Loucy (cell line): ENCODE results near the gene SCT.

Experiments used
- H2AFZ ChIP-seq: fragments of 200-600 bp; sonication (generic); 2 replicates; pipeline ENCODE4 v1.6.0; 2016; ENCODE audit warnings: antibody characterized with exemption, mild to moderate bottlenecking, low read length, moderate library complexity
- H3F3A ChIP-seq: fragments of 200-600 bp; 2 replicates; pipeline ENCODE4 v1.6.0; 2016; ENCODE audit warnings: antibody characterized with exemption, low read depth, mild to moderate bottlenecking
- H3K27me3 ChIP-seq: fragments of 200-600 bp; sonication (generic); 2 replicates; pipeline ENCODE4 v1.6.1; 2014; ENCODE audit warnings: low read length, mild to moderate bottlenecking; ENCODE audit not compliant: insufficient read depth, poor library complexity, severe bottlenecking
- H3K36me3 ChIP-seq: fragments of 200-600 bp; sonication (generic); 2 replicates; pipeline ENCODE4 v1.6.1; 2016; ENCODE audit warnings: low read length; ENCODE audit not compliant: insufficient read depth
- H3K4me1 ChIP-seq: fragments of 200-600 bp; sonication (generic); 2 replicates; pipeline ENCODE4 v1.5.1; 2014; ENCODE audit warnings: low read length, mild to moderate bottlenecking; ENCODE audit not compliant: insufficient read depth, poor library complexity, severe bottlenecking
- H3K4me2 ChIP-seq: fragments of 200-600 bp; sonication (generic); 2 replicates; pipeline ENCODE4 v1.6.0; 2014; ENCODE audit warnings: antibody characterized with exemption, low read length, low read depth, mild to moderate bottlenecking; ENCODE audit not compliant: poor library complexity, severe bottlenecking
- H3K4me3 ChIP-seq: fragments of 200-600 bp; sonication (generic); 2 replicates; pipeline ENCODE4 v1.5.1; 2014; ENCODE audit warnings: low read length, mild to moderate bottlenecking, mixed read lengths; ENCODE audit not compliant: poor library complexity, severe bottlenecking
- H3K79me2 ChIP-seq: fragments of 200-600 bp; sonication (generic); 2 replicates; pipeline ENCODE4 v1.6.1; 2014; ENCODE audit warnings: low read length; ENCODE audit not compliant: insufficient read depth
- H3K9ac ChIP-seq: fragments of 200-600 bp; sonication (generic); 2 replicates; pipeline ENCODE4 v1.6.0; 2014; ENCODE audit warnings: mild to moderate bottlenecking, low read depth, low read length, moderate library complexity; ENCODE audit not compliant: poor library complexity, severe bottlenecking
- H3K9me2 ChIP-seq: fragments of 200-600 bp; sonication (generic); replicated peaks from 2 replicates; pipeline ENCODE4 v1.6.1; 2016; ENCODE audit warnings: low read depth, low read length, mixed read lengths
- H3K9me3 ChIP-seq: fragments of 200-600 bp; sonication (generic); 2 replicates; pipeline ENCODE4 v1.6.1; 2014; ENCODE audit warnings: mild to moderate bottlenecking, antibody characterized with exemption, low read length, low read depth; ENCODE audit not compliant: insufficient read depth
- H4K20me1 ChIP-seq: fragments of 200-600 bp; sonication (generic); 2 replicates; pipeline ENCODE4 v1.6.0; 2014; ENCODE audit warnings: antibody characterized with exemption, low read length, mild to moderate bottlenecking; ENCODE audit not compliant: insufficient read depth, poor library complexity, severe bottlenecking
- CTCF ChIP-seq: fragments of 200-600 bp; sonication (generic); conservative IDR thresholded peaks from 2 replicates; pipeline ENCODE4 v1.5.1; 2014; ENCODE audit warnings: mild to moderate bottlenecking, antibody characterized with exemption, low read length
- EZH2phosphoT487 ChIP-seq: fragments of 200-600 bp; IDR thresholded peaks from 2 replicates; pipeline ENCODE4 v1.6.1; 2018; ENCODE audit warnings: antibody characterized with exemption, mild to moderate bottlenecking, moderate library complexity, borderline replicate concordance

SCT gene

GRCh38 chr11:657691-658126, 30.7 kb upstream of the SCT start:
- Histone ChIP-seq H3K79me2 (no peaks in the 10 kb centered on the region), H3K27me3 (no peaks in the 10 kb centered on the region), H3K36me3 (peaks cover 41% of the 10 kb centered on the region; the same call in 1 of the 2 replicates), H3K9ac (no peak overlapping the region), H3K4me3 (no peak overlapping the region), H4K20me1 (no peaks in the 10 kb centered on the region), H3K9me2 (no peaks in the 10 kb centered on the region), H3F3A (no peaks in the 10 kb centered on the region), H3K4me1 (no peaks in the 10 kb centered on the region), H3K9me3 (no peaks in the 10 kb centered on the region), H2AFZ (no peak overlapping the region), H3K4me2 (no peak overlapping the region)
- TF ChIP-seq EZH2phosphoT487 (no peak), CTCF (no peak)

- H3K4me2 ChIP-seq, result no peak overlapping the region
- H3K79me2 ChIP-seq, result no peaks in the 10 kb centered on the region
- H3K36me3 ChIP-seq, result peaks cover 45% of the 10 kb centered on the region; the same call in 1 of the 2 replicates
- TF ChIP-seq CTCF (no peak), EZH2phosphoT487 (no peak)
- H3F3A ChIP-seq, result no peaks in the 10 kb centered on the region
- no peak overlapping the region for H3K9ac ChIP-seq
- no peaks in the 10 kb centered on the region for H3K9me3 ChIP-seq
- H4K20me1 ChIP-seq, result no peaks in the 10 kb centered on the region
- no peak overlapping the region for H3K4me3 ChIP-seq
- H3K9me2 ChIP-seq, result no peaks in the 10 kb centered on the region
- no peaks in the 10 kb centered on the region for H3K4me1 ChIP-seq
- no peaks in the 10 kb centered on the region for H3K27me3 ChIP-seq
- no peak overlapping the region for H2AFZ ChIP-seq
These were observed 29.9 kb upstream of the SCT start for GRCh38 chr11:656866-657265.

GRCh38 chr11:656426-656825, 29.4 kb upstream of the SCT start:
- Histone ChIP-seq H3K4me1 (no peaks in the 10 kb centered on the region), H3K9ac (no peak overlapping the region), H3K36me3 (peaks cover 49% of the 10 kb centered on the region; the same call in 1 of the 2 replicates), H4K20me1 (no peaks in the 10 kb centered on the region), H3K4me2 (no peak overlapping the region), H3F3A (no peaks in the 10 kb centered on the region), H3K27me3 (no peaks in the 10 kb centered on the region), H2AFZ (no peak overlapping the region), H3K9me3 (no peaks in the 10 kb centered on the region), H3K79me2 (no peaks in the 10 kb centered on the region), H3K9me2 (no peaks in the 10 kb centered on the region), H3K4me3 (no peak overlapping the region)
- TF ChIP-seq CTCF, result no peak
- TF ChIP-seq EZH2phosphoT487, result no peak
